H9 (cell line): Measurements from ENCODE around the gene TRIM38. TPM values are rescaled to one million over a fixed set of nuclear protein-coding genes. Genes with fewer than 3 reads are reported as not detected.

Experiments
- DNase-seq: peaks from one replicate; pipeline ENCODE4 v3.0.0-alpha.2; 2017
- H2AFZ ChIP-seq: one replicate; pipeline ENCODE4 v1.6.1; 2013; ENCODE audit warnings: mild to moderate bottlenecking, low read length, control low read depth, moderate library complexity
- H2AK5ac ChIP-seq: 2 replicates; pipeline ENCODE4 v1.6.1; 2013; ENCODE audit warnings: low read length, control low read depth, mixed read lengths; ENCODE audit not compliant: insufficient read length
- H2BK120ac ChIP-seq: one replicate; pipeline ENCODE4 v1.6.1; 2013; ENCODE audit warnings: low read depth, mild to moderate bottlenecking, low read length, control low read depth, inconsistent platforms; ENCODE audit not compliant: poor library complexity, severe bottlenecking
- H2BK12ac ChIP-seq: 2 replicates; pipeline ENCODE4 v1.6.1; 2013; ENCODE audit warnings: low read length, control low read depth, mixed read lengths, low read depth; ENCODE audit not compliant: insufficient read length
- H2BK15ac ChIP-seq: 2 replicates; pipeline ENCODE4 v1.6.1; 2013; ENCODE audit warnings: low read depth, low read length, control low read depth
- H2BK20ac ChIP-seq: one replicate; pipeline ENCODE4 v1.6.1; 2013; ENCODE audit warnings: low read depth, mild to moderate bottlenecking, low read length, control low read depth, inconsistent platforms; ENCODE audit not compliant: poor library complexity, severe bottlenecking
- H2BK5ac ChIP-seq: 2 replicates; pipeline ENCODE4 v1.6.1; 2013; ENCODE audit warnings: low read length, control low read depth, mixed read lengths; ENCODE audit not compliant: insufficient read length
- H3K14ac ChIP-seq: 2 replicates; pipeline ENCODE4 v1.6.1; 2013; ENCODE audit warnings: low read length, control low read depth; ENCODE audit not compliant: insufficient read depth
- H3K18ac ChIP-seq: 2 replicates; pipeline ENCODE4 v1.6.1; 2013; ENCODE audit warnings: low read depth, mild to moderate bottlenecking, mixed read lengths, low read length, control low read depth; ENCODE audit not compliant: insufficient read length
- H3K23ac ChIP-seq: 2 replicates; pipeline ENCODE4 v1.6.1; 2013; ENCODE audit warnings: low read length, control low read depth, mixed read lengths, low read depth; ENCODE audit not compliant: insufficient read length
- H3K23me2 ChIP-seq: 2 replicates; pipeline ENCODE4 v1.6.1; 2013; ENCODE audit warnings: low read depth, mild to moderate bottlenecking, mixed read lengths, low read length, control low read depth; ENCODE audit not compliant: insufficient read length, poor library complexity, severe bottlenecking
- H3K27ac ChIP-seq: 2 replicates; pipeline ENCODE4 v1.5.1; 2013; ENCODE audit warnings: low read length, control low read depth, mixed read lengths, low read depth; ENCODE audit not compliant: insufficient read length
- H3K27me3 ChIP-seq: 2 replicates; pipeline ENCODE4 v1.6.1; 2013; ENCODE audit warnings: low read length, control low read depth, inconsistent platforms; ENCODE audit not compliant: insufficient read depth
- H3K4ac ChIP-seq: 2 replicates; pipeline ENCODE4 v1.6.1; 2013; ENCODE audit warnings: low read depth, mild to moderate bottlenecking, control low read depth, inconsistent platforms, low read length, moderate library complexity
- H3K4me1 ChIP-seq: 2 replicates; pipeline ENCODE4 v1.6.1; 2013; ENCODE audit warnings: low read length, control low read depth, inconsistent platforms; ENCODE audit not compliant: insufficient read depth
- H3K4me2 ChIP-seq: 2 replicates; pipeline ENCODE4 v1.6.1; 2013; ENCODE audit warnings: low read length, control low read depth, mixed read lengths; ENCODE audit not compliant: insufficient read length, insufficient read depth
- H3K56ac ChIP-seq: 2 replicates; pipeline ENCODE4 v1.6.1; 2013; ENCODE audit warnings: low read depth, mild to moderate bottlenecking, mixed read lengths, low read length, control low read depth; ENCODE audit not compliant: insufficient read length
- H3K79me1 ChIP-seq: 2 replicates; pipeline ENCODE4 v1.6.1; 2013; ENCODE audit warnings: low read depth, mild to moderate bottlenecking, moderate library complexity, low read length, control low read depth, inconsistent platforms; ENCODE audit not compliant: insufficient read depth, poor library complexity, severe bottlenecking
- H3K79me2 ChIP-seq: 2 replicates; pipeline ENCODE4 v1.6.1; 2013; ENCODE audit warnings: low read length, control low read depth, inconsistent platforms; ENCODE audit not compliant: insufficient read depth
- H3K9ac ChIP-seq: 2 replicates; pipeline ENCODE4 v1.6.1; 2013; ENCODE audit warnings: low read length, control low read depth, mixed read lengths; ENCODE audit not compliant: insufficient read length; ENCODE audit errors: extremely low read depth
- H3K9me3 ChIP-seq: one replicate; pipeline ENCODE4 v1.6.1; 2013; ENCODE audit warnings: low read depth, low read length, inconsistent platforms; ENCODE audit not compliant: control insufficient read depth
- H3T11ph ChIP-seq: one replicate; pipeline ENCODE4 v1.6.1; 2013; ENCODE audit warnings: mild to moderate bottlenecking, low read length, control low read depth, inconsistent platforms
- H4K20me1 ChIP-seq: one replicate; pipeline ENCODE4 v1.6.1; 2013; ENCODE audit not compliant: control insufficient read depth, insufficient read length, insufficient read depth
- H4K5ac ChIP-seq: 2 replicates; pipeline ENCODE4 v1.6.1; 2013; ENCODE audit warnings: low read depth, mild to moderate bottlenecking, mixed read lengths, low read length, control low read depth; ENCODE audit not compliant: insufficient read length
- H4K8ac ChIP-seq: replicated peaks from 2 replicates; pipeline ENCODE4 v1.6.1; 2013; ENCODE audit warnings: low read length, control low read depth, mixed read lengths, low read depth; ENCODE audit not compliant: insufficient read length
- H4K91ac ChIP-seq: 2 replicates; pipeline ENCODE4 v1.6.1; 2013; ENCODE audit warnings: low read depth, mild to moderate bottlenecking, moderate library complexity, mixed read lengths, low read length, control low read depth; ENCODE audit not compliant: insufficient read length
- H3K27ac Mint-ChIP-seq, 3 experiments: 2 replicates in 2 of 3; 3 replicates in 1 of 3; pipeline ENCODE4 v1.8.0; 2020 to 2021; ENCODE audit warnings: mixed read lengths in 3 of 3, mild to moderate bottlenecking in 1 of 3, moderate library complexity in 1 of 3
- H3K27me3 Mint-ChIP-seq: 2 replicates; pipeline ENCODE4 v1.8.0; 2021; ENCODE audit warnings: low read depth, mild to moderate bottlenecking, moderate library complexity, mixed read lengths
- H3K36me3 Mint-ChIP-seq, 3 experiments: 2 replicates in 2 of 3; 3 replicates in 1 of 3; pipeline ENCODE4 v1.8.0; 2020 to 2021; ENCODE audit warnings: low read depth in 3 of 3, mixed read lengths in 3 of 3; ENCODE audit not compliant: insufficient read depth in 1 of 3
- H3K4me1 Mint-ChIP-seq, 2 experiments: 2 replicates each; pipeline ENCODE4 v1.8.0; 2020; ENCODE audit warnings: mixed read lengths in 2 of 2
- H3K4me3 Mint-ChIP-seq, 2 experiments: 2 replicates in 1 of 2; 3 replicates in 1 of 2; pipeline ENCODE4 v1.8.0; 2020 to 2021; ENCODE audit warnings: mild to moderate bottlenecking in 2 of 2, mixed read lengths in 2 of 2, moderate library complexity in 1 of 2
- H3K9me3 Mint-ChIP-seq, 2 experiments: 2 replicates in 1 of 2; 3 replicates in 1 of 2; pipeline ENCODE4 v1.8.0; 2020; ENCODE audit warnings: mild to moderate bottlenecking in 2 of 2, mixed read lengths in 2 of 2, moderate library complexity in 1 of 2
- CTCF ChIP-seq: fragments of 200-600 bp; sonication (generic); conservative IDR thresholded peaks from 3 replicates; pipeline ENCODE4 v1.8.0; 2021; ENCODE audit warnings: antibody characterized with exemption, mild to moderate bottlenecking
- WGBS: extraction: QIAGEN DNeasy Blood & Tissue Kit; methylation state at CpG from one replicate; pipeline ENCODE4 v1.1.7; 2013; ENCODE audit warnings: missing lambda C conversion rate, low lambda C conversion rate, mixed read lengths; ENCODE audit not compliant: insufficient read length; ENCODE audit errors: extremely low coverage; 5-methylcytosine and 5-hydroxymethylcytosine counted together
- total RNA-seq: library from RNA; stranded (reverse); gene quantifications from 2 replicates; pipeline ENCODE4 v1.2.1, GENCODE V29; 2021

TRIM38 gene
- total RNA-seq, 1 experiment from 2014 or later, result 0.61 TPM

- H3K27me3 ChIP-seq, result no peaks in the 10 kb centered on the region
- Mint-ChIP-seq H3K27me3 (no peaks in the 10 kb centered on the region; the same call in none of the 2 replicates), H3K4me1 (peaks cover 6 to 9% of the 10 kb centered on the region in 2 experiments), H3K9me3 (peaks cover 9 to 10% of the 10 kb centered on the region in 2 experiments), H3K4me3 (no peak overlapping the region), H3K27ac (no peak overlapping the region; a peak in 1 of 7 replicates), H3K36me3 (peaks cover 5 to 9% (median 8%) of the 10 kb centered on the region in 3 experiments)
- no peak for TF ChIP-seq CTCF
- H4K91ac ChIP-seq, result no peak overlapping the region
- H3K4me2 ChIP-seq, result no peak overlapping the region
- no peak overlapping the region for H3K23ac ChIP-seq
- no peak overlapping the region for H2AFZ ChIP-seq
- no peaks in the 10 kb centered on the region for H3K23me2 ChIP-seq
- no peak overlapping the region for H2BK15ac ChIP-seq
- H3K27ac ChIP-seq, result no peak overlapping the region
- no peaks in the 10 kb centered on the region for H3K79me2 ChIP-seq
- DNase-seq, result no peak
- no peak overlapping the region for H2BK20ac ChIP-seq
- H3K79me1 ChIP-seq, result no peaks in the 10 kb centered on the region
- H2BK5ac ChIP-seq, result no peak overlapping the region
- no peak overlapping the region for H2AK5ac ChIP-seq
- H4K5ac ChIP-seq, result no peak overlapping the region
- no peak overlapping the region for H3K18ac ChIP-seq
- H3K4ac ChIP-seq, result no peak overlapping the region
- no peak overlapping the region for H2BK120ac ChIP-seq
- no peaks in the 10 kb centered on the region for H3K9me3 ChIP-seq
- no peak overlapping the region for H4K8ac ChIP-seq
- no peaks in the 10 kb centered on the region for H4K20me1 ChIP-seq
- no peak overlapping the region for H3K14ac ChIP-seq
- H3K4me1 ChIP-seq, result no peaks in the 10 kb centered on the region
- H3K56ac ChIP-seq, result no peak overlapping the region
- WGBS, result no CpG with 5 or more reads among the region's 3 CpGs
- no peak overlapping the region for H3T11ph ChIP-seq
- no peak overlapping the region for H3K9ac ChIP-seq
- H2BK12ac ChIP-seq, result no peak overlapping the region
Measured at GRCh38 chr6:25953733-25954132, 8.9 kb upstream of the TRIM38 start.
